Ishikawa (cell line): ENCODE results near the gene SLC39A9.

Experiments
- CEBPB ChIP-seq: IDR thresholded peaks from 2 replicates; pipeline ENCODE4 v1.6.1; 2012
- CREB1 ChIP-seq: IDR thresholded peaks from 2 replicates; pipeline ENCODE4 v1.6.1; 2012; ENCODE audit warnings: low read depth
- EGR1 ChIP-seq: IDR thresholded peaks from 2 replicates; pipeline ENCODE4 v1.6.1; 2012
- EP300 ChIP-seq: IDR thresholded peaks from 2 replicates; pipeline ENCODE4 v1.6.1; 2012; ENCODE audit warnings: borderline replicate concordance
- NFIC ChIP-seq: IDR thresholded peaks from 2 replicates; pipeline ENCODE4 v1.6.1; 2012
- RAD21 ChIP-seq: IDR thresholded peaks from 2 replicates; pipeline ENCODE4 v1.6.1; 2012; ENCODE audit warnings: low read depth
- TAF1 ChIP-seq: IDR thresholded peaks from 2 replicates; pipeline ENCODE4 v1.6.1; 2012; ENCODE audit warnings: low read depth, mild to moderate bottlenecking
- TCF12 ChIP-seq: IDR thresholded peaks from 2 replicates; pipeline ENCODE4 v1.6.1; 2012; ENCODE audit warnings: low read depth
- TEAD4 ChIP-seq: IDR thresholded peaks from 2 replicates; pipeline ENCODE4 v1.6.1; 2012
- TF ChIP-seq, protein P1 (sequence below): IDR thresholded peaks from 2 replicates; pipeline ENCODE4 v1.6.1; 2012
- TF ChIP-seq, protein P2 (sequence below): IDR thresholded peaks from 2 replicates; pipeline ENCODE4 v1.6.1; 2012; ENCODE audit warnings: low read depth, mild to moderate bottlenecking
- TF ChIP-seq, protein P3 (sequence below): IDR thresholded peaks from 2 replicates; pipeline ENCODE4 v1.6.1; 2012

DNA sequence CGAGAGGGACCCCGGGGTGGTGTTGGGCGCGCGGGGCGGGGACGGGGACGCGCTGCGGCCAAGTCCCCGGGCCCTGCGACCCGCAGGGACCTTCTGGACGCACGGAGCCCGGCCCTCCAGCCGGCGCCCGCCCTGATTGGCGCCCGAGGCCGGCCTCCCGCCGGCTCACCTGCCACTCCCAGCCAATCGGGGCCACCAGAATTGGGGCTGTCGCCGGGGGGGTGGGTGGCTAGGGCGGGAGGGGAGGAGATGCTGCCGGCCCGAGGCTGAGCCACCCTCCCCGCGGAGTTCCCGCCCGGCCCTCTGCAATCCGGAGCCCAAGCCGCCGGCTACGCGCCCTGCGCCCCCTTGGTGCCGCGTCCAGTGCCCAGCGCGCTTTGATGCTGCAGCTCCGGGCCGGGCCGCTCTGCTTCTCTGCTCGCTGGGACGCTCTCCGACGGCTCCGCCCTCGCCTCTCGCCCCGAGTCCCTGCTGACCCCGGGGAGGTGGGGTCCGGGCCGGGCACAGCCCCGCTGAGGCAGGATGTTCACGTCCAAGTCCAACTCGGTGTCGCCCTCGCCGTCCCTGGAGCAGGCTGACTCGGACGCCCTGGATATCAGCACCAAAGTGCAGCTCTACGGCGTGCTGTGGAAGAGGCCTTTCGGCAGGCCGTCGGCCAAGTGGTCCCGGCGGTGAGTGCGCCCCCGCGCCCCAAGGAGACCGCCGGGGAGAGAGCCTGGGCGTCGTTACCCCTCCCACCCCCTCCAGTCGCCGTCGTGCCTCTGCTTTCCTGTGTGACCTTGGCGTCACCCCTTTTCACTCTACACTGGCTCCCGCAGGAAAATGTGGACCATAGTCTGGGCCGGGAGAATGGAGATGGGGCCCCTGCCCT is 86.2 kb downstream of the SLC39A9 start, which contains the start of gene PLEKHD1:
- TF ChIP-seq CEBPB (no peak), TEAD4 (no peak), TAF1 (peak; percentile 64; the same call in 1 of the 2 replicates), NFIC (no peak), EP300 (no peak), EGR1 (no peak), CREB1 (no peak), RAD21 (0 out of 2 replicates have a peak, but pooled peaks have one; percentile 4), TCF12 (no peak)
- TF ChIP-seq, protein P1, sequence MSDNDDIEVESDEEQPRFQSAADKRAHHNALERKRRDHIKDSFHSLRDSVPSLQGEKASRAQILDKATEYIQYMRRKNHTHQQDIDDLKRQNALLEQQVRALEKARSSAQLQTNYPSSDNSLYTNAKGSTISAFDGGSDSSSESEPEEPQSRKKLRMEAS = peak; percentile 15; the same call in 1 of the 2 replicates
- TF ChIP-seq, protein P2, sequence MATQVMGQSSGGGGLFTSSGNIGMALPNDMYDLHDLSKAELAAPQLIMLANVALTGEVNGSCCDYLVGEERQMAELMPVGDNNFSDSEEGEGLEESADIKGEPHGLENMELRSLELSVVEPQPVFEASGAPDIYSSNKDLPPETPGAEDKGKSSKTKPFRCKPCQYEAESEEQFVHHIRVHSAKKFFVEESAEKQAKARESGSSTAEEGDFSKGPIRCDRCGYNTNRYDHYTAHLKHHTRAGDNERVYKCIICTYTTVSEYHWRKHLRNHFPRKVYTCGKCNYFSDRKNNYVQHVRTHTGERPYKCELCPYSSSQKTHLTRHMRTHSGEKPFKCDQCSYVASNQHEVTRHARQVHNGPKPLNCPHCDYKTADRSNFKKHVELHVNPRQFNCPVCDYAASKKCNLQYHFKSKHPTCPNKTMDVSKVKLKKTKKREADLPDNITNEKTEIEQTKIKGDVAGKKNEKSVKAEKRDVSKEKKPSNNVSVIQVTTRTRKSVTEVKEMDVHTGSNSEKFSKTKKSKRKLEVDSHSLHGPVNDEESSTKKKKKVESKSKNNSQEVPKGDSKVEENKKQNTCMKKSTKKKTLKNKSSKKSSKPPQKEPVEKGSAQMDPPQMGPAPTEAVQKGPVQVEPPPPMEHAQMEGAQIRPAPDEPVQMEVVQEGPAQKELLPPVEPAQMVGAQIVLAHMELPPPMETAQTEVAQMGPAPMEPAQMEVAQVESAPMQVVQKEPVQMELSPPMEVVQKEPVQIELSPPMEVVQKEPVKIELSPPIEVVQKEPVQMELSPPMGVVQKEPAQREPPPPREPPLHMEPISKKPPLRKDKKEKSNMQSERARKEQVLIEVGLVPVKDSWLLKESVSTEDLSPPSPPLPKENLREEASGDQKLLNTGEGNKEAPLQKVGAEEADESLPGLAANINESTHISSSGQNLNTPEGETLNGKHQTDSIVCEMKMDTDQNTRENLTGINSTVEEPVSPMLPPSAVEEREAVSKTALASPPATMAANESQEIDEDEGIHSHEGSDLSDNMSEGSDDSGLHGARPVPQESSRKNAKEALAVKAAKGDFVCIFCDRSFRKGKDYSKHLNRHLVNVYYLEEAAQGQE = no peak
- TF ChIP-seq, protein P3, sequence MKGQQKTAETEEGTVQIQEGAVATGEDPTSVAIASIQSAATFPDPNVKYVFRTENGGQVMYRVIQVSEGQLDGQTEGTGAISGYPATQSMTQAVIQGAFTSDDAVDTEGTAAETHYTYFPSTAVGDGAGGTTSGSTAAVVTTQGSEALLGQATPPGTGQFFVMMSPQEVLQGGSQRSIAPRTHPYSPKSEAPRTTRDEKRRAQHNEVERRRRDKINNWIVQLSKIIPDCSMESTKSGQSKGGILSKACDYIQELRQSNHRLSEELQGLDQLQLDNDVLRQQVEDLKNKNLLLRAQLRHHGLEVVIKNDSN = no peak
